NCI-H345 treated with DMSO at 0.1 percent for 48 hours (cell line): ENCODE data around the gene PPP1R3C.
A peak's percentile ranks its signal among the peaks of the same experiment; 100 is the strongest.

Source experiments
- DNase-seq: peaks from one replicate; lab custom pipeline; 2025; ENCODE audit not compliant: unreplicated experiment; lab: John Stamatoyannopoulos, UW

Gene PPP1R3C

DNA sequence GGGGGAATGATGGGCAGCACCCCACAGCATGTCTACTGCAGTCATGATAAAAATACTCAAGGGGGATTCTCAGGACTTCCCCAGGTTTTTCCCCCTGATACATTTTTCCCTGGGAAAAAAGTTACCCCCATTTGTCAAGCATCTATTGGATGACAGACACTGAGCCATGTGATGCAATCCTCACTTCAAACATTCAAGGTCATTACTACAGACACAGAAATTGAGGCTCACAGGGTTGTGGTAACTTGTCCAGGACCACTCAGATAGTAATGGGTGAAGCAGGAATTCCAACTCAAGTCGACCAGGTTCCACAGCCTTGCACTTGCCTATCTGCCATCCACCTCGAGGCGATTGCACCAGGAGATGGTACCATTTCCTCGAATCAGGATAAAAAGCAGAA, 31.7 kb downstream of the PPP1R3C start:
- no peak for DNase-seq

DNA sequence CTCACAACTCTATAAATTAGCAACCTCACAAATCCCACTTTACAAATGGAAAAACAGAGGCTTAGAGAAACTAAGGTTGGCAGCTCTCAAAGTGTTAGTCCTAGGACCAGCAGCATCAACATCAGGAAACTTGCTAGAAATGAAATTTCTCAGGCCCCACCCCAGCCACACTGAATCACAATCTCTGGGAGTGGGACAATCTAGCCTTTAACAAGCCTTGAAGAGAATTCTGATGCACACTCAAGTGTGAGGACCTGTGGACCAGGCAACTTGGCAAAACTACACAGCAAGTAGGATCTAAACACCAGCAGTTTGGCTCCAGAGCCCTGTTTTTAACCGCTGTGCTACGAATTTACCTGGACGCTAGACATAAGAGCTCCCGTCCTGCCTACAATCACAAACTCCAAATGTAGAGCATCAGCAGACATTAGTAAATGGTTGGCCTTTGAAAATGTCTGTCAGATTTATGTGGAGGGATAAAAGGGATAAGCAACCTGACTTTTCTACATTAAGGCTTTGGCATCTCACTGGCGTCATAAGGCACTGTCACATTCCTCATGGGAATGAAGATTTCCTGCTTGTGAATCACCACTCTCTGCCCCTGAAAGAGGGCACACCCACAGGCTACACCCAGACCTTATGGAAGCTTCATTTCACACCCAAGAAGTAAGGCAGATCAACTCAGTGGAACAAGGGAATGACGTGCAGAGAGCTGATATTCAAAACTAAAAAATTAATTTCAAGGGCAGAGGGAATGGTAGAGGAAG, 34.5 kb downstream of the PPP1R3C start:
- DNase-seq: no peak

DNA sequence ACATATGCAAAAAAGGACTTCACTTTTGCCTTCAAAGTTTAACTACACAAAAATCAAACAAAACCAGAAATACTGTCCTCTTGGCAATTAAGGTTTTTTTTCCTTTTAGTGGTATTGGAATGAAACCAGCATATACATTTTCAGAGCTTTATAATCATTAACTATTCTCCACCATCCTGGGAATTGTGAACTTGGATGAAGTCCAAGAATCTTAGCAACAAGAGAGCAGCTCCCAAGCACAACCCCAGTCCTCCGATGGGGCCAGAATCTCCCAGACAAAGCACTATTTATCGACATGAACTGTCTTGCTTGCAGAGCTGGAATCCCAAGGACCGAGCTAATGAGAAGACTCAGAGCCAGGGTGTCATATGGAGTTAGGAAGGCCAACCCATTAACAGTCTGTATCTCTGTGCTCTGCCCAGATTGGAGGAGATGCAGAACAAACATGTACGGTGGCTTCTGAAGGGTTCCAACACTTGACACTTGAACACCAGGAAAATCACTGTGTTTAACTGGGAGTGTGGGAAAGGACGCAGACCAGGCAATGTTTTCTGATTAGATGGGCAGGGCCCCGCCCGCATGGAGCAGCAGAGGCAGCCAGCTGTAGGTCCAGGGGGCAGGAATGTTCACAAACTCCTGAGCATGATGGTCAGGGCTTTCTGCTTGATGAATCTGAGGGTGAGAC, 35.5 kb downstream of the PPP1R3C start:
- DNase-seq: peak; percentile 10

DNA sequence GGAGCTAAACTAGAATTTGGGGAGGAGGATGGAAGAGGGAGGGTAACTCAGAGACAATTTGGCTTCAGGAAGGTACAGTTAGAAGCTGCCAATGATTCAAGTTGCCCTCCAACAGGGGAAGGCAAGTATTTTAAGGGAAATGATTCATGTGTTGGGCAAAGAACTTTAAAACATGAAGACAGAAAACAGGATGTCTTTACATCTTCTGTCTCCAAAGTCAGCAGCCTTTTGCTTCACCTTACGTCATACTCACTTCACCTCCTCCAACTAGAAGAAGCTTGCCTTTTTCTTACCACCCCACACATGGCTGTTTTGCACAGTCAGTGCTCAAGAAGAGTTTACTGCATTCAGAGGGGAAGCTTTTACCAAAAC, 36.1 kb downstream of the PPP1R3C start:
- no peak for DNase-seq

DNA sequence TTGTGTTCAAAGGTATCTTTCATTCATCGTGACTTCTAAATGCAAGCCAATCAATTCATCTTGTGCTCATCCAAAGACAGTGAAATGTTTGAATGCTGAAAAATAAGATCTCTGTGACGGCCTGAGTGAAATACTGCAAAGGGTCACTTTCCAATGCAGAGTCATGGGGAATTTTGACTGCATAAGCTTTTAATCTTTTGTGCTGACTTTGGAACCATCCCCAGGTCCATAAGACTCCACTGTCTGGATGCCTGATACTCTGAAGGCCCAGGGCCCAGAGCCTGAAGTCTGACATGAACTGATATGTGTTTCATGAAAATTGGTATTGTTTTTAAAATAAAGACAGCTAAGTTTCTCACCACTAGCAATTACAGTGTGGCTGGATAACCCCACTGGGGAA, 39.0 kb downstream of the PPP1R3C start:
- no peak for DNase-seq

DNA sequence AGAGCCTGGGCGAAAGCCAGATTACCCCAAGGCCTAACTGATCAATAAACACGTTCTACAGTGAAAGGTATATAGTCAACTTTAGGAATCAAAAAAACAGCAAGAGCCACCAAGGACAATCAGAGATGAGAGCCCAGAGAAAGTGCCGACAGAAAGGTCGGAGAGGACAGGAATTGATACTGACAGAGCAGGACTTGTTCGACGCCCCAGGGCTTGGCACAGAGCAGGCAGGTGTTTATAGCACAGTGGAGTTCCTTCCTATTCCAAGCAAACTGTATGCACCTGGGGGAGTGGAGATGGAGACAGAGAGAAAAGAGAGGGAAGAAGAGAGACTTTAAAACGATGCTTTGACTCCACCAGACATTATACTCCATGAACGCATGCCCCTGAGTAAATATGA, 39.5 kb downstream of the PPP1R3C start:
- DNase-seq: peak; percentile 81

DNA sequence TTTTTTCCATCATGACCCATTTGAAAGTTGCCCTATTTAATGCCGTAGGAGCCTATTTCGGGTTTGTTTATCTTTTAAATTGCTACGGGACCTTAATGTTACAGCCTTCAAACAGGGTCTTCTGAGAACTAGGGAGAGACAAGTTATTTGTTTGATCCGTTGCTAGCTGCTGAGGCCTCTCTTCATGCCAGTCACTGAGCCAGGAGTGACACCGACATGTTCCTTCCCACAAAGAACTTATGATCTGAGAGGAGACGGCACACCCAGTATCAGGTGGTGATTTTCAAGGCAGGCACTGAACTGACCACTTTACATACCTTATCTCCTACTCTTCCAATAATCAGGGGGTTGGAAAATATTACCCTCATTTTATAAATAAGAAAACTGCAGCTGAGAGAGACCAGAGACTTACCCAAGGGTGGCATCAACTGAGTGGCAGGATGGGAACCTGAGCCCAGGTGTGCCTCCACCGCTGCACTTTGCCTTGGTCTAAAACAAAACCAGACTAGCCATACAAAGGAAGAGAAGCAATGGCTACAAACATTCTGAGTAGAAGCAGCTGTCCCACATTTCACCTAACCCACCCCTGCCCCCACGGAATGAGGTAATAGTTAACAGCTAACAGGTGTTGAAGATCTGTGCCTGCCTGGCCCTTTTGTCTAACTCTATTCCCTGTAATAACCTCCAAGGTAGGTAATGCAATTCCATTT, 40.5 kb downstream of the PPP1R3C start:
- peak; percentile 32 for DNase-seq

DNA sequence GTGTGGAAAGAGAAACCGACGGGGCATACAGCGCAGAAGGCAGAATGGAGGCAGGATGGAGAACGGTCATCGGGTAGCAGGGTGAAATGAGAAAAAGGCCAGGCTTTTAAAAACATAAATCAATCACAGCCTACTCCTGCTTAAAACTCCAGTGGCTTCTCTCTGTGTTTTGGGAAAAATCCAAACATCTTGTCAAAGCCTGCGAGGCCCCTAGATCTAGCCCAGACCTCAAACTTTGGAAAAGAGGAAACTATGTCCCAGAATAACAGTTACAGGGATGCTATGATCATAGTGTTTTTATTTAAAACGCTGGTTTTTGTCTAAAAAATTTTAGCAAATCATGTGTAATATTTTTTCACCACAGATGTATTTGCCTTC, 41.1 kb downstream of the PPP1R3C start:
- DNase-seq: no peak

DNA sequence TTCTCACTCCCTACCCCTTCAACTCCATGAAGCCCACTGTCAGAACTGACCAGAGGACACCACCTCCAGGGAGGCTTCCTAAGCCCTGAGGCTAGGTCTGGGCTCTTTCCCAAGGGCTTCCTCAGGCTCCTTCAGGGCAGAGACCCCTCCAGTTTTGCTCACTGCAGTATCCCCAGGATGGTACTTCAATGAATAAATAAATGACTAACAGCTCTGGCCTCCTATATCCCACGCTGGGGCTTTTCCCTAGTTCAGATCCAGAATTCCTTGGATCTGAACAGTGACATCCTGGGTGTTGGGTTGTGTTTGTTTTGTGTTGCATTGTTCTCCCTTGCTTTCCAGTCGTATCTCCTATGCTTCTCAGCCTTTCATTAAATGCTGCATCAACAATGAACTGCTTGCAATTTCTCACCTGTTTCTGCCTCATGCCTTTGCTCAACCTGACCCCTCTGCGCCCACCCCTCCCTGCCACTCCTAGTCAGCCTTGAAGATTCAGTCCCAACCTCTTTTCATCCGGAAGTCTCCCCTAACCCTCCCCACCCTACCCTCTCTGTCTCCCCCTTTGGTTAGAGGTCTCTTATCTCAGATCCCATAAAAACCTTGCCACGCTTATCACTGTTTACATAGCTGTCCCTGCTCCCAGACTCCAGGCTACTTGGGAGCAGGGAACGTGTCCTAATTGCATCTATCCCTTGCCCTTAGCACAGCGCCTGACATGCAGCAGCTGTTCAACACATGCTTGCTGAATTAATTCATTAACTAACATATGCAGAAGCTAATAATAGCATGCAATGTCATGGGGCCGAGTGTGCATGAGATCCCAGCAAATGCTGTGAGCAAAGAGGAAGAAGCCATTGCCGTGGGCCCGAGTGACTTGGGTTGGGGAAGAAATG, 41.7 kb downstream of the PPP1R3C start:
- no peak for DNase-seq

DNA sequence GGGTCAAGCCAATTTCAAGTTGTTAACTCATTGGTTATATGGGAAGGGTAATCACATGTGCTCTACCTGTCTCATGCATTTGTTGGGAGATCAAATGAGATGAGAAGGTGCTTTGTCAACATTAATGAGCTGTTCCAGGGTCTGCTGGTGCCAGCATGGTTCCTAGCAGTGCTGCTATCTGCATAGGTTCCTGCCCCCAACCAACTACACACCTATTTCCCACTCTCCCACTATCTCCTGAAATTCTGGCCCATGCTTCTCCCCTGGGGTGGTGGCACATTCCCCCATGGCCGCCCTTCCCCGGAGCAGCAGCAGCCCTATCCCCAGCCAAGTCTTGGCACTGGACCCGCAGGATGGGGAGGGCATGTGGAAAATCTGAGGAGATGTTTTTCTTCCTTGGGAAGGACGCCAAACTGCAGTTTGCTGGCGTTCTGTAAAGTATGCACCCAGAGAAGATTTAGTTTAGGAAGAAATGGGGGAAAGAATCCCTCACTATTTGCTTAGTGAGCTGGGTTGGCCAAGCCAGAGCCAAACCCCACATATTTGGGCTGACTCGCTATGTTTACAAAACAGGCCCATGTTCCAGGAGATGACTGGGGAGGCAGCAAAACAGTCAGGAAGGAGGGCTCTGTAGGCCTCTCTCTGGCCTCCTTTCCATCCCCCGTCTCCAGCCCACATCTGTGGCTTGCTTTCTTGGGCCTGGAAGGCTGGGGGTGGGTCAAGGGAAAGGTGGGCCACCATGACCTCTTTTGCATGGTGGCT, 42.5 kb downstream of the PPP1R3C start:
- no peak for DNase-seq

DNA sequence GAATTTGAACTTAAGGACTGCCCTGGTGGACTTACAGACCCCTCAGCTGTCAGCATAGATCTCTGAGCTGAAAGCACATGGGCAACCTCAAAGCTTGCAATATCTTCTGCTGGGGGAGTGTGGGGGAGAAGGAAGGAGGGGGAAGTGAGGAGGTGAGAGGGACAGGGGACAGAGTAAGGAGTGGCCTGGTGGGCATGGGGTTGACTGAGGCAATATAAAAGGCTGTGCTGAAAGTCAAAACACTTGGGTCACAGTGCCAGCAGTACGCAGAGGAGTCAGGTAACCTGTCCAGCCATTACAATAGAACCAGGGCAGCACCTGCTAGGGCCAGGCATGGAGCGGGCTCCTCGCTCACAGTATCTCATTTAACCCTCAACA, 43.2 kb downstream of the PPP1R3C start:
- DNase-seq: no peak

DNA sequence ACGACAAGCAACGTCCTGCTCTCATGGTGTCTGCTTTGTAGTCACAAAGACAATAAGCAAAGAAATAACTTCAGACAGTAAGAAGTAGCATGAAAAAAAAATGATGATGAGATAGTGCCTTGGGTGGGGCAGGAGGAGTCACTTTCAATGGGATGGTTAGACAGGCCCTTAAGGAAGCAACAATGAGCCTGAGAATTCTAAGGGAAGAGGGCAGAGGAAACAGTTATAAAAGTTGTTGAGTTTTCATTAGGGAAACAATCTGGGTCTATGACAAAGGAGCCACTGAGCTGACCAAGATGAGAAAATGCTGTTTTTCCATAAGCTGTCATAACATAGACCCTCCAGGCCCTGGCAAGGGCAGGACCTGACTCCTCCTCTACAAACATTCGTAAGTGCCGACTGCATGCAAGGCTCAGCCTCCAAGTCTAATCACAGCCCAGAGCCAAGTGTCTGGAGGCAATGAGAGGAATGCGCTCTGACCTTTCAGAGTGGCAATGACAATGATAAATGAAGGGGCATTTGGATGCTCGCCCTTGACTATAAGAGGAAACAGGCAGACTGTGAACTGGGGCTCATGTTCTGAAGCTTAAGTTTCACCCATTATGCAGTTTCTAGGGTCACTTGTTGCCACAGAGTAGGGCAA, 43.7 kb downstream of the PPP1R3C start:
- no peak for DNase-seq

DNA sequence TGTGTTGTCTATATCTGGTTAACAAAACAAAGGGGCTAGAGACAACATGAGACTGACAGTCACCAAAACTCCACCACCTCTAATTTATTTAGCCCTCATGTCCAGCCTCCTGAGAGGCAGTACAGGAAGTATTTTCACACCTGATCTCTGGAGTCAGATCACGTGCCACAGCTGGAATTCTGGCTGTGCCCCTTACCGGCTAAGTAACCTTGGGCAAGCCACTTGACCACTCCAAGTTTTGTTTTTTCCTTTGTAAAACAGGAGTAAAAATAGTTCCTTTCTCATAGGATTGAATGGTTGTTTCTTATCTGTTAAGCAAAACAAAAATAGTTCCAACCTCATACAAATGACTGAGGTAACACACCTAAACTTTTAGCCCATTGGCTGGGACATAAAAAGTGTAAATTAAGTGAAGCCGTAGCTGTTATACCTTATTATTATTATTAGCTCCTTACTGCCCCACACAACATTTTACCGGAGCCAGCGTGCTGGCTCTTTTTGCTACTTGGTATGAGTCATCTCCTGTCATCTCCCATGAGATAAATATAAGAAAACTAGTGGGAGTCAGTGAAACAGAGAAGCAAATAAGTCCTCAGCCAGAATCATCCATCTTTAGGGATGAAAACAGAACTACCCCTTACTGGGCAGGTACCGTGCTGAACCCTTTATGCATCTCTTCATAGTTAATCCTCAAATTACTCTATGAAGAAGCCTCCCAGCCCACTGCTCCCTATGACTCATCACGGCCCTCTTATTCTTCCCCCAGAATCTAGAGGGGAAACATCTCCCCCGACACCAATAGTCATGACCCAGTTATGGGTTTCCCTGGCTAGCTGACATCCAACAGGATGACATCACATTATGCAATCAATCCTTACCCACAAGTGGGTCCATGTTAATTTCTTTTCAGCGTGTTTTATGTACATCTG, 44.9 kb downstream of the PPP1R3C start:
- no peak for DNase-seq

DNA sequence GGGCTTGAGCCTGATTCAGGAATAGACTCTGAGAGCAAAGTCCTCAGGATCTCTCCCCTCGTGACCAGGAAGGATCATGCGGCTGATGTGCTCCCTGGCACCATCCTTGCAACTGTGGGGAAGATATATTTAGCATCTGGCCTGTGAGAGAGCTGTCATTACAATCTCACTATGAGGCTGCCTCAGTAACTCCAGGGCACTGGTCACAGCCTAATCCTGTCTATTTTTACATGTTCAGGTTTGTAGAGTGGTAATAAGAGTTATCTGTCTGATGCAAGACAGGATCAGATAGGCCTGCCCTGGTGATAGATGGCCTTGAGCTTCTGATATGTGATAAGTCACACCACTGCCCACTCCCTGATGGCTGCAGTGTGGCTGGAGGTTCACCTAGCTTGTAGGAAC, 50.7 kb downstream of the PPP1R3C start:
- no peak for DNase-seq

DNA sequence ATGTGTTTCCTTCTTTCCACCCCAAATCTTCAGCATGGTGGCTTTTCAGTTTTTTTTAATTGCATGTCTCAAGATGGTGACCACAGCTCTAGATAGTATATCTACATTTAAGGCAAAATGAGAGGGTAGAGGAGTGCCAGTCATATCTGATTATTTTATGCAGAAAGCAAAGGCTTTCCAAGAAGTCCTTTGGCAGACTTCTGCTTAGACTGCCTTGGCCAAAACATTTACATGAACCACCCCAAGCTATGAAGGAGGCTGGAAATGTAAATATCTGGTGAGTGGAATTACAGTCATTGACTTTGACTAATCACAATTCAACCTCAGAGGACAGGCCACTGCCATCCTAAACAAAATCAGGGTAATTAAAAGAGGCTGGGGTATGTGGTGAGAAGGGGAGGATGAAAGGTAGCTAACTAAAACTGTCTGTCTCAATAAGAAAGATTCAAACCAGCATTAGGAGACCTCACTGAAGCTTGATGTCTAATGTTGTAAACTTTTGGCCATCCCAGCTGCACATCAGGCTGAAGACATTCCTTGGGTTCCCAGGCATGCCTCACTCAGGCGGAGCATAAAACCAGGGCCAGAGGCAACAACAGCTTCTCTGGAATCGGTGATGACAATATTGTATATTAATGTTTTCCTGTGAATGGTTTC, 53.4 kb downstream of the PPP1R3C start:
- no peak for DNase-seq
